Gastrocnemius medialis (tissue), 4 donors: ENCODE results near the gene EBNA1BP2.

Experiments used
- POLR2A ChIP-seq, 2 donors: fragments of 450-650 bp; IDR thresholded peaks; one replicate each; pipeline ENCODE4 v1.6.1; 2017; ENCODE audit warnings: antibody characterized with exemption in 2 of 2, mild to moderate bottlenecking in 2 of 2, moderate library complexity in 2 of 2
- TF ChIP-seq, protein P1 (sequence below), 5 experiments: fragments of 450-650 bp in 3 of 5; fragments of 200-600 bp in 2 of 5; sonication (generic) in 2 of 5; IDR thresholded peaks in 4 of 5; conservative IDR thresholded peaks in 1 of 5; 1 replicate in 4 of 5; 2 replicates in 1 of 5; pipeline ENCODE4 v1.5.1; 2016 to 2019; ENCODE audit warnings: antibody characterized with exemption in 5 of 5, mild to moderate bottlenecking in 3 of 5, moderate library complexity in 3 of 5

DNA sequence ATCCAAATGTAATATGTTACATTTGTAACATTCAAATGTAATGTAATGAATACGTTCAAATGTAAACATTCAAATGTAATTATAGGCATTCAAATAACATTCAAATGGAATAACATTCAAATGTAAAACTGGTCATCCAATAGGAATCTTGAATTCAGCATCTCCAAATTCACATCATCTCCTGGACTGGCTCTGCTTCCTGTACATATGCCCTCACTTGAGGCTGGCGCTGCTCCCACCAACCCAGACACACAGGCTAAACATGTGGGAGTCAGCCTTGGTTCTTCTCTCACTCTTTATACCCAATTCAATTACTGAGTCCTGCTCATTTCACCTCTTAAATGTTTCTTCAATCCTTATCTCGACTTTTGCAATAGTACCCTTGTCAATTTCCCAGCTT, 6.9 kb downstream of the EBNA1BP2 start:
- TF ChIP-seq, protein P1, sequence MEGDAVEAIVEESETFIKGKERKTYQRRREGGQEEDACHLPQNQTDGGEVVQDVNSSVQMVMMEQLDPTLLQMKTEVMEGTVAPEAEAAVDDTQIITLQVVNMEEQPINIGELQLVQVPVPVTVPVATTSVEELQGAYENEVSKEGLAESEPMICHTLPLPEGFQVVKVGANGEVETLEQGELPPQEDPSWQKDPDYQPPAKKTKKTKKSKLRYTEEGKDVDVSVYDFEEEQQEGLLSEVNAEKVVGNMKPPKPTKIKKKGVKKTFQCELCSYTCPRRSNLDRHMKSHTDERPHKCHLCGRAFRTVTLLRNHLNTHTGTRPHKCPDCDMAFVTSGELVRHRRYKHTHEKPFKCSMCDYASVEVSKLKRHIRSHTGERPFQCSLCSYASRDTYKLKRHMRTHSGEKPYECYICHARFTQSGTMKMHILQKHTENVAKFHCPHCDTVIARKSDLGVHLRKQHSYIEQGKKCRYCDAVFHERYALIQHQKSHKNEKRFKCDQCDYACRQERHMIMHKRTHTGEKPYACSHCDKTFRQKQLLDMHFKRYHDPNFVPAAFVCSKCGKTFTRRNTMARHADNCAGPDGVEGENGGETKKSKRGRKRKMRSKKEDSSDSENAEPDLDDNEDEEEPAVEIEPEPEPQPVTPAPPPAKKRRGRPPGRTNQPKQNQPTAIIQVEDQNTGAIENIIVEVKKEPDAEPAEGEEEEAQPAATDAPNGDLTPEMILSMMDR (IDR thresholded peaks at IDR 0.05 in 4 of 5, conservative IDR thresholded peaks at IDR 0.05 in 1 of 5) = no peak
- no peak for TF ChIP-seq POLR2A (IDR thresholded peaks at IDR 0.05)
